Activated CD8-positive, alpha-beta memory T cell treated with anti-CD3 and anti-CD28 coated beads, Interleukin-2, amount 50 U/mL, for 1 hour (primary cell): Measurements from ENCODE around the gene CUL9.

ENCODE experiments used
- DNase-seq: peaks from one replicate; pipeline ENCODE4 v3.0.0-alpha.2; 2020; ENCODE audit errors: extremely low read depth

The CUL9 gene

DNA sequence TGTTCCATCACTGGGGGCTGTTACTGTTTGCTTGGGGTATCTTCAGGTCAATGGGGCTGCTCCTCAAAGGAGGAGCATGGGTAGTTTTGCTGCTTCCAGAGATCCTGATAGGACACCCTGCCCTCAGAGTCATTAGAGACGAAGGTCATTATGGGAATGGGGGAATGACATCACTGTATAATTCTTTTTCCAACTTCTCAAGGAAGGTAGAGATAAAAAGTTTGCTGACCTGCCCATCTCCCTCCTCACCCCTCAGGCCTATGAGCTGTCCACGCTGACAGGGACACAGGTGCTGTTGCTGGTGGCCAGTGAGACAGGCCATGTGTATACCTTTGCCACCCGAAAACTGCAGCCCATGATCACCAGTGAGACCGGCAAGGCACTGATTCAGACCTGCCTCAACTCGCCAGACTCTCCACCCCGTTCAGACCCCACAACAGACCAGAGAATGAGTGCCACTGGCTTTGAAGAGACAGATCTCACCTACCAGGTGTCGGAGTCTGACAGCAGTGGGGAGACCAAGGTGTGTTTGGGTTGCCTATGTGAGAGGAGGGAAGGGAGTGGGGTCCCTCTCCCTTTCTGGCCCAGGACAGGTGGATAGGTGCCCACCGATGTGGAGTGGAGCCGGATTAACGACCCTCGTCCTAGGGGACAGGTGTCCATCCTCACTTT lies 8.3 kb upstream of the CUL9 start:
- DNase-seq: no peak

DNA sequence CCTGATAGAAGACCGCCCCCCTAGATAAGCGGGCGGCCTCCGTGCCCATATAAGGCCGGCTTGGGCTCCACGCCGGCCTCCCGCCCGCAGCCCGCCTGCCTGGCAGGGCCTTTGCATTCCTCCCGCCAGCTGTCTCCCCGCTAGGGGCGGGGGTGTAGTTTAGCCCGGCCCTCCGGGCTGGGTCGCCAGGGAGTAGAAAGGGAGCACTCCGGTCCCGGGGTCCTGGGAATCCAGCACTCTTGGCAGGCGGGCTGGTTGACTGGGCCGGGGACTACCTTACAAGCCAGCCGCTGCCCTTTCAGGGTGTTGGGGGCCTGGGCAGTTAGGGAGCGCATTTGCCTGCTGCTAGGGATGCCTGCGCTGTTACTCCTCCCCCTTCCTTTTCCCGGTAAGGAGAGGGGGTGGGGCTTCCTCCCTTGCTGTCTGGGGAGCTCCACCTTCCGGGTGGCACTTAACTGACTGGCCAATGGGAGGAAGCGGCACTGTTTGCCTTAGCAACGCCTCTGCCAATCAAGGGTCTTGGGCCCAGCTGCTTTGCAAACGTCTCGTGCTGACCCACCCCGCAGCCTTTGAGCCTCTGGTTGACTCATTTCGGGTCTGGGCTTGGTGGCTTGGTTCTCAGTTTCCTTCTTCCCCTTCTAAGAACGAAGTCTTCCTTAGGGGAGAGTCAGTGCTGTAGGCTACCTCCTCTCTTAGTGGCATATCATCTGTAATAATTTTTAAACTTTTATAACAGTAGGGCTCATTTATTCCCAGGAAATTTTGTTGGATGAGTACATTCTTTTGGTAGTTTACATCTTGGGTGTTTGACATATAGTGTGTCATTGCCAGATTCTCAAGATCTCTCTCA lies 7.5 kb upstream of the CUL9 start:
- DNase-seq: peak; percentile 88

DNA sequence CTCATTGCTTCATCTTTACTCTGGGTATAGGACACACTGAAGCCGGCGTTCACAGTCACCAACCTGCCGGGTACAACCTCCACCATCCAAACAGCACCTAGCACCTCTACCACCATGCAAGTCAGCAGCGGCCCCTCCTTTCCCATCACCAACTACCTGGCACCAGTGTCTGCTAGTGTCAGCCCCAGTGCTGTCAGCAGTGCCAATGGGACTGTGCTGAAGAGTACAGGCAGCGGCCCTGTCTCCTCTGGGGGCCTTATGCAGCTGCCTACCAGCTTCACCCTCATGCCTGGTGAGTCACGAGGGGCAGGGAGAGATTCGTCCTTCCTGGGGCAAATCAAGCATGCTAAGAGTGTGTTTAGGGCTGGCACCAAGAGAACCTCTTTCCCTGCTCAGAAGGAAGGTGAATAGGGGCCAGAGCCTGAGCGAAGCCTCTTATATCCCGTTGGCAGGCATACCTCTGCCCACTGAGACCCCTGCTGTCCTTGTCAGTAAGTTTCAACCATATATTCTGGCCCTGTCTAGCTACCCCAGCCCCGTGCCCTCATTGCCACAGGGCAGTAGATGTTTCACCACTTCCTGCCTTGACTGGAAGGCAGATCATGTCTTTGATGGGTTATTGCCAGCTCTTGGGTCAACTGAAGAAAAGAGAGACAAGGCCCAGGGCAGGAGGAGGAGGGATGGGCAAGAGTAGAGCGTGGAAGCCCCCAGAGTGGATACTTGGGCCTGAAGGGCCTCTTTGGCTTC lies 6.1 kb upstream of the CUL9 start:
- no peak for DNase-seq

DNA sequence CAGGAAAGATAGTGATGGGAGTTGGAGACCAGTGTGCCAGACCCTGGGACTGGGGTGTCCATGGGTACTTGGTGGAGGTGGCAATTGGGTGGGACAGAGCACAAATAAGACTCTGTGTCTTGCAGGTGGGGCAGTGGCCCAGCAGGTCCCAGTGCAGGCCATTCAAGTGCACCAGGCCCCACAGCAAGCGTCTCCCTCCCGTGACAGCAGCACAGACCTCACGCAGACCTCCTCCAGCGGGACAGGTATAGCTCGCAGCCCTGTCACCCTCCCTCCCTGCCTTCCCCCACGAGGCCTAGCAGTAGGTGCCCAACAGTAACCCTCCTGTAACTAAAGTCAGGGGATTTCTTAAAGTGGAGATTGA lies 5.6 kb upstream of the CUL9 start:
- DNase-seq: no peak

DNA sequence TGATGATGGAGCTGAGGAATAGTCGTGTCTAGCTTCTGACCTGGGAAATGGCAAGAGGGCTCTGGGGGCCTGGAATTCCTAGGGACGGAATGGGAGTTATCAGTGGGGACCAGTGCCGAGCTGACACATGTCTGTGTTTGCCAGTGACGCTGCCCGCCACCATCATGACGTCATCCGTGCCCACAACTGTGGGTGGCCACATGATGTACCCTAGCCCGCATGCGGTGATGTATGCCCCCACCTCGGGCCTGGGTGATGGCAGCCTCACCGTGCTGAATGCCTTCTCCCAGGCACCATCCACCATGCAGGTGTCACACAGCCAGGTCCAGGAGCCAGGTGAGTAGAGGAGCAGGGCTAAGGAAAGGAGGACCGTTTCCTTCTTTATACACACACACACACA lies 3.8 kb upstream of the CUL9 start:
- no peak for DNase-seq

DNA sequence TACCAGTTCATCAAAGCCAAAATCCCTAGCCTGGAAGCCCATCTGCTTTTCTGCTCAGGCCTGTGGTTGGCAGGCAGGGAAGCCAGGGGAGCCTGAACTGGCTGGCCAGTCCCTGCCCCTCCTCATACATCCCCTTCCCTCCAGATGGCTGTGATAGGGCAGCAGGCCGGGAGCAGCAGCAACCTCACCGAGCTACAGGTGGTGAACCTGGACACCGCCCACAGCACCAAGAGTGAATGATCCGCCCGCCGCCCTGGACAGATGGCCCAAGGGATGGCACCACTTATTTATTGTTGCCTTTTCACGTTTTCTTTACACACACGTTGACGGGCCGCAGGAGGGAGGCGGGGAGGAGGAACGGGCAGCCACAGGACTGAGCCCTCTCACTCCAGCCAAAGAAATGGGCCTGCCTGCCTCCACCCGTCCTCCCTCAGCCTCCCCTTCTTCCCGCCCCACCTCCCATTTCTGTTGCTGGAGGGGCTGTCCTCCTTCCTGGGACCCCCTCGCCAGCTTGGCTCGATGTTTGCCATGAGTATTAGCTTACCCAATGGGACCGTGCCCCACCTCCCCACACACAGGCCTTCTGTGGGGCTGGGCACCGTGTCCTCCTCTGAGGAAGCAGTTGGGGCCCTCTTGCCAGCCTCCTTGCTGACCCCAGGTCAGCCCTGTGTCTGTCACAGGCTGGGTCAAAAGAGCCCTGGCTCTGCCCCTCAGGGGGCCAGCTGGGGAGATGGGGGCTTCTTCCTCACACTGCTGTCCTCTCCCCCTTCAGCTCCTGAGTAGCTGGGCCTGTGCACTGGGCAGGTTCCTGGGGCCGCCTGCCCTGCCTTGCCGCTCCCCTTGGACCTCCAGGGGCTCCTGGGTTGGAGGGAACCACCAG lies 2.8 kb upstream of the CUL9 start:
- no peak for DNase-seq

DNA sequence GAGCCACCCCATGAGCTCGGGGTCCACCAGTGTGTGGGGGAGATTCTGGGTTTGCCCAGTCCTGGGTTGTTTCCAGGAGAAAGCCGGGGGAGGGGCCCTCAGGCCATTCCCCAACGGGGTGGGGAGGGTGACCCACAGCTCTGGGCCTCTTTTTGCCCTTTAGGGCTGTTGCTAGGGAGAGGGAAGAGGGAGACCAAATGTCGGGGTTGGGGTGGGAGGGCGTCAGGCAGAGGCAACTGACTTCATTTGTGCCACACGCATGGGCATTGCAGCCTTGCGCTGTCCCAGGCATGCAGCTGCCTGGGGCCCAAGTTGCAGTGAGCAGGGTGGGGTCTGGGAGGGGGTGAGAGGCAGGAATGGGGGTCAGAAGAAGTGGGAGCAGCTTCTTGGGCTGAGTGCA lies 1.9 kb upstream of the CUL9 start:
- DNase-seq: no peak

DNA sequence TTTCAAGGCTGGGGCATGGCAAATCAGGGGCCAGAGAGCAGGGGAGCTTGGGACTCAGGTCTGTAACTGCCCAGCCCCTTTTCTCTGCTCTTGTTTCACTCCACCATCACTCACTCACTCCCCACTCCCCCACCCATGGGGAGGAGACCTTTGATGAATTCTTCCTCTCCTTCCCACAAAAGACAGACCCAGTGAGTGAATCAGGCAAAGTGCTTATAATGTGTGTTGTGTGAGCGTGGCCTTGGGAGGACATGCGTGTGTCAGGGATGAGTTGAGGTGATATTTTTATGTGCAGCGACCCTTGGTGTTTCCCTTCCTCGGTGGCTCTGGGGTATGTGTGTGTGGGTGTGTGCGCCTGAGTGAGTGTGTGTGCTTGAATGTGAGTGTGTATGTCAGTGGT lies 1.0 kb upstream of the CUL9 start:
- DNase-seq: no peak

DNA sequence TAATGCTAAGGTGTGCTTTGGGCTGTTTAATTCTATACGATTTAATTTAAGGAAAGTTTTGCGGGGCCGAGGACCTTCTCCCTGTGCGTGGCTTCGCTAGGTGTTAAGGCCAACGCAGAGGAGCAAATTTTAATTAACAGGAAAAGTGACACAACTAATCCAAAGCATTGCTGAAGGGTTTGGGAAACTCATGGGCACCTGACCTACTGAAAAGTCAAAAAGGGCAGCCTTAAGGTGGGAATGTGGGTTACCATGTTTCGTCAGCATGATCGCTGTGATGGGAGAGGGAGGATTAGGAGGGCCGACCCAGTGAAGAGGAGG lies 415 bp upstream of the CUL9 start:
- no peak for DNase-seq

DNA sequence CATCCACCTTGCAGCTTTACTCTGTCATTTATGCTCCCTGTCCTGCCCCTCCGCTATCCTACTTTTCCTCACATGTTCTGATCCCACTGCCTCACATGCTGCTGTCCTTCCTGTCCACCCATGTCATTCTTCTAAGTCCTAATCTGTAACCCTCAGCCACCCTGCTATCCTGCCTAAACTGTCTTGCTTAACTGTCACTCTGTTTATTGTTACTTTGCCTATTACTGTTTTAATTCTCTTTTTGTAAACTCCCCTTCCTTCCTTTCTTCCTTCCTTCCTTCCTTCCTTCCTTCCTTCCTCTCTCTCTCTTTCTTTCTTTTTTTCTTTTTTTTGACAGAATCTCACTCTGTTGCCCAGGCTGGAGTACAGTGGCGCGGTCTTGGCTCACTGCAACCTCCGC lies 1.4 kb downstream of the CUL9 start:
- DNase-seq: no peak

DNA sequence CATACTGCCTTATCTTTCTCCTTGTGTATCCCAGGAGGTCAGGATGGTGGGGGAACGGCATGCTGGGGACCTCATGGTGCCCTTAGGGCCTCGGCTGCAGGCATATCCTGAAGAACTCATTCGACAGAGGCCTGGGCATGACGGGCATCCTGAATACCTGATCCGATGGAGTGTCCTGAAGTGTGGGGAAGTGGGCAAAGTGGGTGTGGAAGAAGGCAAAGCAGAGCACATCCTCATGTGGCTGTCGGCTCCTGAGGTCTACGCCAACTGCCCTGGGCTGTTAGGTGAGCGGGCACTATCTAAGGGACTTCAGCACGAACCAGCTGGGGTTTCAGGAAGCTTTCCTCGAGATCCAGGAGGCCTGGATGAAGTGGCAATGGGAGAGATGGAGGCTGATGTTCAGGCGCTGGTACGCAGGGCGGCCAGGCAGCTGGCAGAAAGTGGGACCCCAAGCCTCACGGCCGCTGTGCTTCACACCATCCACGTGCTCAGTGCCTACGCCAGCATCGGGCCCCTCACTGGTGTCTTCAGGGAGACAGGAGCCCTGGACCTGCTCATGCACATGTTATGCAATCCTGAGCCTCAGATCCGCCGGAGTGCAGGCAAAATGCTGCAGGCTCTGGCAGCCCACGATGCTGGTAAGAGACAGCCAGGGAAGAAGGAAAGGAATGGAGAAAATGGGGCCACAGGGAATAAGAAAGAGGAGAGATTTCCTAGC lies 2.4 kb downstream of the CUL9 start:
- no peak for DNase-seq

DNA sequence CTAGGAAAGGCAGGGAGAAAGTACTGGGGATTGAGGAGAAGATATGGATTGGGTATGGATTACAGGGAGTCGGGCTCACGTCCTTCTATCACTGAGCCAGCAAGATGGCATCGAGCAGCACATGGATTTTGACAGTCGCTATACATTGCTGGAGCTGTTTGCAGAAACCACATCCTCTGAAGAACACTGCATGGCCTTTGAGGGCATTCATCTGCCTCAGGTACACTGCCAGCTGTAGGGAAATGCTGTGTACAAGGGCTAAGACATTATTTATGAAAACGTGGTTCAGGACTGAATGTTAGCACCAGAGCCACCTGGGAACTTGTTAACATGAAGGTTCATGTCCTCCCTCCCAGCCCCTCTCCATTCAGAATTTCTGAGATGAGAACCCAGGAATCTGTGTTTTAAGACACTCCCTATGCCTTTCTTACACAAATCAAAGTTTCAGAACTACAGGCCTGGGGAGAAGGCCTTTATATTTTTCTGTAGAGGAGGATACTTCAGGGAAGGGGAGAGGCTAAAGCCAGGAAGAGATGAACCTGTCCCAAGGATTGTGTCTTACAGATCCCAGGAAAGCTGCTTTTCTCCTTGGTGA lies 3.5 kb downstream of the CUL9 start:
- no peak for DNase-seq

DNA sequence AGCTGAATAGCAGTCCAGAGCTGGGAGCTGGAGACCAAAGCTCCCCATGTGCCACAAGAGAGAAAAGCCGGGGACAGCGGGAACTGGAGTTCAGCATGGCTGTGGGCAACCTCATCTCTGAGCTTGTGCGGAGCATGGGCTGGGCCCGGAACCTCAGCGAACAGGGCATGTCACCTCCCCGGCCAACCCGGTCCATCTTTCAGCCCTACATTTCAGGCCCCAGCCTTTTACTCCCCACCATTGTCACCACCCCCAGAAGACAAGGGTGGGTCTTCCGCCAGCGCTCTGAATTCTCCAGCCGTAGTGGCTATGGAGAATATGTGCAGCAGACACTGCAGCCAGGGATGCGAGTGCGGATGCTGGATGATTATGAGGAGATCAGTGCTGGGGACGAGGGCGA lies 4.0 kb downstream of the CUL9 start:
- DNase-seq: no peak

DNA sequence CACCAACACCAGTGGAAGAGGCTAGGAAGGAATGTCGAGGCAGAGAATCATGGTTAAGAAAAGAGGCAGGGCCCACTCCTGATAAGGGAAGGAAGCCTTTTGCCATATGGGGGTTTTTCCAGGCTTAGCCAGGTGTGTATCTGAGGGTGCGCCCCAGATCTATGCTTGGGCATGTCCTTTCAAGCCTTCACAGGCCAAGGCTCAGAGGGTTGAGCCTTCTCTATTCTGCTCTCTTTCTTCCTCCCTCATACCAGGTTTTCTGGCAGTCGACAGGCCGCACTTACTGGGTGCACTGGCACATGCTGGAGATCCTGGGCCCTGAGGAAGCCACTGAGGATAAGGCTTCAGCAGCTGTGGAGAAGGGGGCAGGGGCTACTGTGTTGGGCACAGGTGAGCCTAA lies 4.7 kb downstream of the CUL9 start:
- DNase-seq: no peak

DNA sequence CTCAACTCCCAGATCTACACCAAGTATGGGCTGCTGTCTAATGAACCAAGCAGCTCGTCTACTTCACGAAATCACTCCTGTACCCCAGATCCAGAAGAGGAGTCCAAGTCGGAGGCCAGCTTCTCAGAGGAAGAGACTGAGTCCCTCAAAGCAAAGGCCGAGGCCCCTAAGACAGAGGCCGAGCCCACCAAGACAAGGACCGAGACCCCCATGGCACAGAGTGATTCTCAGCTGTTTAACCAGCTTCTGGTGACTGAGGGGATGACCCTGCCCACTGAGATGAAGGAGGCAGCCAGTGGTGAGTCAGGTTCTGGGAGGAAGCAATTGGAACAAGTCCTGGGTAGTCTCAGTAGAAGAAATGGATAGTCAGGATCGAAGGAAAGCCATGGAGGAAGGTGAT lies 5.8 kb downstream of the CUL9 start:
- DNase-seq: no peak

DNA sequence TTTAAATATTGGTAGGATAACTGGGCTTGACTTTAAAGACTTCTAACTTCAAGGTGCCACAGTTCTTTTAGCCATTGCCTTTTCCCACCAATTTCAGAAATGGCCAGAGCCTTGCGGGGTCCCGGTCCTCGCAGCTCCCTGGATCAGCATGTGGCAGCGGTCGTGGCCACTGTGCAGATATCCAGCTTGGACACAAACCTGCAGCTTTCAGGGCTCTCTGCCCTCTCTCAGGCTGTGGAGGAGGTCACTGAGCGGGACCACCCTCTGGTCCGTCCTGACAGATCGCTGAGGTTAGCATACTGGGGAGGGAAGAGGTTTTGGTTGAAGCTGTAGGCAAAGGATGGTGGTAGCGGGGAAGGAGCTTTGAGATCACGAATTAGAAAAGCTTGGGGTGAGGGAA lies 6.4 kb downstream of the CUL9 start:
- no peak for DNase-seq

DNA sequence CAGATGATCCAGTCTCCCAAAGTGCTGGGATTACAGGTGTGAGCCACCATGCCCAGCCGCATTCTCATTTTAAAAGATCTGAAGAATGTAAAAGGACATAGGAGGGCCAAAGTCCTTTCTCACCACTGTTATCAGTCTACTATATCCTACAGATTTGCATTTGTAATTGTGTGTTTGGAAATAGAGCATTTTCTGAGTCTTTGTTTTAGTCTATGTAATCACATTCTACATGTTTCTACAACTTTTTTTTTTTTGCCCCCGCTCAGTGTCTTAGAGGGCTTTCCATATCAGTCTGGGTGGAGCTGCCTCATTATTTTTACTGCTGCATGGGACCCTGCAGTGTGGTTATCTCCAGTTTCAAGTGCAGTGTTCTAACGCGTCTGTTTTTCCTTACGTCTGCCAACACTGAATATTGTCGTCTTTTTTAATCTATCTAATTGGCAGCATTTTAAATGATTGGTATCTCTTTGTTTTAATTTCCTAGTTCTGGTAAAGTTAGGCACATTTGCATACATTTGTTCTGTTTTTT lies 7.8 kb downstream of the CUL9 start:
- no peak for DNase-seq

DNA sequence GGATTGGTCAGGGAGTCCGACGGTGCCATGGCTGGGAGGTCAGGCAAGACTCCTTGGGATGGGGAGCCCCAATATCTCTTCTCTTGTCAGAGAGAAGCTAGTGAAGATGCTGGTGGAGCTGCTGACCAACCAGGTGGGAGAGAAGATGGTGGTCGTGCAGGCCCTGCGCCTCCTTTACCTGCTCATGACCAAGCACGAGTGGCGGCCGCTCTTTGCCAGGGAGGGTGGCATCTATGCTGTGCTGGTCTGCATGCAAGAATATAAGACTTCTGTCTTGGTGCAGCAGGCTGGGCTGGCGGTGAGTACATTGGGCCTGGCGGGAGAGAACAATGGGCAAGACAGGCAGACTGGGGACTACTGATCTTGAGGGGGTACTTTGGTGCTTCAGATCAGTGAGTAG lies 10.9 kb downstream of the CUL9 start:
- DNase-seq: no peak

DNA sequence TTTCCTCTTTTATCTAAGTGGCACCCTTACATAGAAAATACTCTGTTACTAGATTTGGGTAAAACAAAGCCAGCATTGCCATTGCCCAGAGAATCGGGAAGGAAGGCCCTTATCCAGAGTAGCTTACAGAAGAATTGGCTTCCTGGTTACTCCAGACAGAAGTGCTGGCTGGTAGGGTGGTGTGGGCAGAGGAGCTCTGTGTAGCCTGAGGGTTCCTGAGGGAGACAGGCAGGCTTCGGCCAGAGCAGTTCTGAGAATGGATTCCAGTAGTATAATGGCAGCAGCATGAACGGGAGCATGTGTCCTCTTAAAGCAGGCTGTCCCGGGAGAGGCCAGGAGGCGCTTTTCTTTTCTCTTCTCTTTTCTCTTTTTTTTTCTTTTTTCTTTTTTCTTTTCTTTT lies 11.9 kb downstream of the CUL9 start:
- DNase-seq: no peak

DNA sequence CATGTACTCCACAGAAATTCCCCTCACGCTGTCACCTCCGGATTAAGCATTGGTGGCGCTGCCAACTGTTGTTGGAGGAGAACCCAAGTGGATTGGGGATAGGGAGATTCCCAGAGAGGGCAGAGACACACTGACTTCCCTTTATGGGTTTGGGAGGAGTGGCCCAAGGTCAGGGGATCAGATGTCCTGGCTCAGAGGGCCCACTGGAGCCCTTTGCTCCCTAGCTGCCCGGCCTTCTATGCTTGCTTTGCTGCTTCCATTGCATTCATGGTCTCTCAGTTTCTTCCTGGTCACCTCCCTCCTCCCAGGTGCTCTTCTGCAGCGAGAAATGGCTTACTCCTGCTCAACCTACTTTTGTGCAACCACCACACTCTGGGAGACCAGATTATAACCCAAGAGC lies 14.3 kb downstream of the CUL9 start:
- DNase-seq: no peak

DNA sequence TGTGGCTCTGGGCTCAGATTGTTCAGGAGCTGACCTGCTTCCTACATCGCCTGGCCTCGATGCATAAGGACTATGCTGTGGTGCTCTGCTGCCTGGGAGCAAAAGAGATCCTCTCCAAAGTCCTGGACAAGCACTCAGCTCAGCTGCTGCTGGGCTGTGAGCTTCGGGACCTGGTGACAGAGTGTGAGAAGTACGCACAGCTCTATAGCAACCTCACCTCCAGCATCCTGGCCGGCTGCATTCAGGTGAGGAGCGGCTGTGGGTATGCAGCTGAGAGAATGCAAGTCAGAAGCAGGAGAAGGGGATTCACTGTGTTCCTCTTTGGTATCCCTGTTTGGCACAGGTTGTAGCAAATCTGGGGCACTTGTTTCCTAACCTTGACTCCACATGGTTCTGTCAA lies 17.9 kb downstream of the CUL9 start:
- DNase-seq: no peak
